Measurements from ENCODE around the gene CLASP1.

The CLASP1 gene

GRCh38 chr2:121367246-121367900 lies 281.9 kb downstream of the CLASP1 start:
- H3K4me3 ChIP-seq (ENCODE audit: low read depth, low read length), result no peak overlapping the region
- no peak for DNase-seq (ENCODE audit: low read depth)
- TF ChIP-seq, protein P1, sequence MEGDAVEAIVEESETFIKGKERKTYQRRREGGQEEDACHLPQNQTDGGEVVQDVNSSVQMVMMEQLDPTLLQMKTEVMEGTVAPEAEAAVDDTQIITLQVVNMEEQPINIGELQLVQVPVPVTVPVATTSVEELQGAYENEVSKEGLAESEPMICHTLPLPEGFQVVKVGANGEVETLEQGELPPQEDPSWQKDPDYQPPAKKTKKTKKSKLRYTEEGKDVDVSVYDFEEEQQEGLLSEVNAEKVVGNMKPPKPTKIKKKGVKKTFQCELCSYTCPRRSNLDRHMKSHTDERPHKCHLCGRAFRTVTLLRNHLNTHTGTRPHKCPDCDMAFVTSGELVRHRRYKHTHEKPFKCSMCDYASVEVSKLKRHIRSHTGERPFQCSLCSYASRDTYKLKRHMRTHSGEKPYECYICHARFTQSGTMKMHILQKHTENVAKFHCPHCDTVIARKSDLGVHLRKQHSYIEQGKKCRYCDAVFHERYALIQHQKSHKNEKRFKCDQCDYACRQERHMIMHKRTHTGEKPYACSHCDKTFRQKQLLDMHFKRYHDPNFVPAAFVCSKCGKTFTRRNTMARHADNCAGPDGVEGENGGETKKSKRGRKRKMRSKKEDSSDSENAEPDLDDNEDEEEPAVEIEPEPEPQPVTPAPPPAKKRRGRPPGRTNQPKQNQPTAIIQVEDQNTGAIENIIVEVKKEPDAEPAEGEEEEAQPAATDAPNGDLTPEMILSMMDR (conservative IDR thresholded peaks at IDR 0.05; ENCODE audit: low read depth, low read length), result no peak

- TF ChIP-seq, protein P1 (conservative IDR thresholded peaks at IDR 0.05; ENCODE audit: low read depth, low read length), result no peak
- no peak overlapping the region for H3K4me3 ChIP-seq (ENCODE audit: low read depth, low read length)
- DNase-seq (ENCODE audit: low read depth), result no peak
These were observed 283.2 kb downstream of the CLASP1 start for GRCh38 chr2:121366040-121366439.

DNA sequence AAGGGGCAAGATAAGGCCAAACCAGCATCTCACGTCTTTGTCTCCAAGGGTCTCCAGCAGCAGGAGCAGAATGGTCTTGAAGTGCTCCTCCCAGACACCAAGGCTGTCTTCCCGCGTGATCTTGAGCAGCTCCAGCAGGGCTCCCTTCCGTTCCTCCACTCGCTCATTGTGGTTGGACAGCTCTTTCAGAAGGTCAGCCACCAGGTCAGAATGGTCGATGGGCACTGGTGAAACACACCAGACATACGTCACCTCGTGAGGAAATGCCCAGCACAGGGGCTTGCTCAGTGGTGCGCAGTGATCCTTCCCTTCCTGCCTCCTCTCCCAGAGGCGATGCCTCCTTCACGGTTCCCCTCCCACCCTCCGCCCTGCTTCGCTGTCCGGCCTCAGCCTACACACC lies 284.2 kb downstream of the CLASP1 start:
- TF ChIP-seq, protein P1 (conservative IDR thresholded peaks at IDR 0.05; ENCODE audit: low read depth, low read length), result no peak

DNA sequence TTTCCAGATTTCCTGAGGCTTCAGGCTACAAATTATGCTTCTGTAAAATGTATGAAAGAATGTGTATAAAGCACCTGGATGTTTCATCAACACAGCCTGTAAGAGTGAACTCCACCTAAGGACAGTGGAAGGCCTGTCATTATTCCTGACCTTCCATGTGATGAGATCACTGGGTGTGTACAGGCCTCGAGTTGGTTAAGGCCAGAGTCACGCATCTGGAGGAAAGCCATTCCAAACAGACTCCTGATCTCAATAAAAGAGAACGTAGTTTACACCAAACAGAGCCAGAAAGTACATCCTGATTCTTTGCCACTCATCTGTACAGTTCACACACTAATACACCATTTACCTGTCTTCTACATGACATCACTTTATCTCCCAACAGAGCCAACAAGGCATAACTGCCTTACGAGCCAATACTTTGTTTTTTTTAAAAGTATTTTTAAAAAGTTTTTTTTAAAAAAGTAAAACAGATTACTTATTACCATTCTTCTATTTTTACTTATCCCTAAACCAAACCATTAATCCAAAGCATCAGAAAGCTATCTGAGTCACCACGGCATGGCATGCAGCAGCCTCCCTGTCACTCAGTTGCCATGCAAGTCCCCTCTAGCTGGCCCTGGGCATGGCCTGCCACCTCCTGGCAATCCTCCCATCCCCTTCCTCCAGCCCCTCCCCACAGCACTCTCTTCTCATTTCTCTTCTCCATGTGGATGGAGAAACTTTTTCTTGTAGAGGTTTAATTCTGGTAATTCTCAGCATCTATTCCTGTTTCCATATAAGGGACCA lies 285.4 kb downstream of the CLASP1 start:
- TF ChIP-seq, protein P1 (conservative IDR thresholded peaks at IDR 0.05; ENCODE audit: low read depth, low read length), result no peak
- DNase-seq (ENCODE audit: low read depth), result peak; percentile 49
- H3K4me3 ChIP-seq (ENCODE audit: low read depth, low read length), result no peak overlapping the region

More for the DNA sequence above, 284.2 kb downstream of the CLASP1 start:
- H3K4me3 ChIP-seq (ENCODE audit: low read depth, low read length), result no peak overlapping the region
- DNase-seq (ENCODE audit: low read depth), result no peak

DNA sequence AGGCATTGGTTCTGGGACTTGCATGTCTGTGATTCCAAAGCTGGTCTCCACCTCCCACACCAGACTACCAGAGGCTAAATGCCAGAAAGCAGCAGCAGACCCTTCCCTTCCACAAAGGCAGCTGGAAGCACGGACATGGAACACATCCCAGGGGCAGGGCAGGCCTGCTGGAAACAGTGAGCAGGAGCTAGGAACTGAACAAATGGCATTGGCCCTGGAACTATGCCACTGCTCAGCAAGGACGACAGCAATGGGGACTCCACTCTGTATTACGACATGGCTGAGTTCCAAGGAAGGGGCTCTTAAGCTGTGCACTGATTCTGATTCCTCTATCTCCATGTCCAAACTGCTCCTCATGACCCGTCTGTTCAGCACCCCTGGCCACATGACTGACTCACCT lies 286.5 kb downstream of the CLASP1 start:
- TF ChIP-seq, protein P1 (conservative IDR thresholded peaks at IDR 0.05; ENCODE audit: low read depth, low read length), result no peak
- no peak for DNase-seq (ENCODE audit: low read depth)
- no peak overlapping the region for H3K4me3 ChIP-seq (ENCODE audit: low read depth, low read length)

DNA sequence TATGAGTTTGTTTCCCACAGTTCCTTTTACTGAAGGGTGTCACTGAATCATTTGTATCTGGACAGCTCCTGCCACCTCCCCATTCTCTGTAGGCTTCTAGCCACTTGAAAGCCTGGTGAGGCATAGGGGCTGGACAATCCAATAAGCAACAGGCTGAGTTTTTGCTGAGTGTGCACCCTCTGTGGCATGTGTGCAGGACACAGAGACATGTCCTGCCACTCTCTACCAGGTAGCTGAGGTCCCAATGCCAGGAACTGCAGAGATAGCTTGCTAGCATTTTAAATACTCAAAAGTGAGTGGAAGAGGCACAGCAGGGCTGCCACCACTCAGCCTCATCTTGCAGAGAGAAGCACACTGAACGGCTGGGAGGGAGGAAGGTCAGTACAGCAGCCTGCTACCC lies 287.0 kb downstream of the CLASP1 start:
- DNase-seq (ENCODE audit: low read depth), result no peak
- TF ChIP-seq, protein P1 (conservative IDR thresholded peaks at IDR 0.05; ENCODE audit: low read depth, low read length), result no peak
- H3K4me3 ChIP-seq (ENCODE audit: low read depth, low read length), result no peak overlapping the region

All from choroid plexus epithelial cell (primary cell).